GM08714 (cell line): ENCODE data around the gene TMCC1.

Experiments used
- H3K4me3 ChIP-seq: fragments of 200-500 bp; sonication (Bioruptor generic); 2 replicates; pipeline ENCODE4 v1.5.1; 2014; ENCODE audit warnings: mild to moderate bottlenecking, low read length, inconsistent platforms
- ZNF274 ChIP-seq: IDR thresholded peaks from 2 replicates; pipeline ENCODE4 v1.6.1; 2012; ENCODE audit warnings: mild to moderate bottlenecking, low read depth, low read length

Gene TMCC1

DNA sequence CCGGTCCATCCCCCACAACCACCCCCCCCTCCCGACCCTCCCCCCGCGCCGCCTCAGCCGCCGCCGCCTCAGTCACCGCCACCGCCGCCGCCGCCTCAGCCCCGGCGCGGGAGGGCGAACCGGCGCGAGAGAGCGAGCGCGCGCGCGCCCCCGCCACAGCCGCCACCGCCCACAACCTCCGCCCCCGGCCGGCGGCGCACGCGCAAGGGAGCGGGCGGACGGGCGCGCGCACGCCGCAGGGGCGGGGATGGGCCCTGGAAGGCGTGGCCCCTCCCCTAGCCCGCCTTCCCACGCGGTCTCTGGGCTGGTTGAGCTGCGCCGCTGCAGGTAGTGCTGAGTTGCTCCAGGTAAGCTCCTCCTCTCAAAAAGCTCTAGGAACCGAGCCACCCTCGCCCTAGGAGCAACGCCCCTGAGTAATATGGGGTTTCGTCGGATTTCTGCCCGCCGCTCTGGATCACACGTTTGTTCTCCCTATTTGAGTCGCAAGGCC, at the start of gene TMCC1:
TMCC1 (minus strand) TSS at position 131 of the 490 bp plus-strand sequence.
- H3K4me3 ChIP-seq, result peak within 1 kb of the TSS; percentile 98
- no peak for TF ChIP-seq ZNF274

DNA sequence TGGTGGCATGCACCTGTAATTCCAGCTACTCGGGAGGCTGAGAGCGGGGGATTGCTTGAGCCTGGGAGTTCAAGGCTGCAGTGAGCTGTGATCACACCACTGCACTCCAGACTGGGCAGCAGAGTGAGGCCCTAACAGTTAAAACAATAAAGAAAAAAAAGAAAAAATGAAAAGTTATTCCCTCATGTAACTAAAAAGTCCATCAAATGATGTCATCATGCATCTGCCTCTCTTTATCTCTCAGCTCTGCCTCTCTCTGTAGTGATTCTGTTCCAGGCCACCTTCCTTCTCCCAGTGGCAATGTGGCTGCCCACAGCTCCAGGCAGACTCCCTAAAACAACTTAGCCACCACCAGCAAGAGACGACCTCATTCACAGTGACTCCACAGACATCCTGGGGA, 49.5 kb upstream of the TMCC1 start:
- no peak overlapping the region for H3K4me3 ChIP-seq
- no peak for TF ChIP-seq ZNF274

DNA sequence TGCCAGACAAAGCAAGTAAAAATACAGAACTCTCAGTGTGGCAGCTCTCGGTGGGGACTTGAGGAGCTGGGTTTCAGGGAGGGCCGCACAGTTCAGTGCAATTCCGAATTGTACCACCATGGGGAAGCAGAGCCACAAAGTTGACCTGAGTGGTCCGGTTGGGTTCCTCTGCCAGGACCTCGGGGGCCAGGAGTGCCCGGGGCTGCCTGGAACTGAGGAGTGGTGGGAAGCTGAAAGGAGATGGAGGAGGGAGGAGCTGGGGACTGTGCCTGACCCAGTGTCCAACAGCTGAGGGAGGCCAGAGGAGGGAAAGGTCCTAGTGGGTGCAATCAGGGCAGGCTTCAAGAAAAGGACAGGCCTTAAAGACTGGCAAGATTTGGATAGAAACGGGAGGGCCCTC, 48.8 kb upstream of the TMCC1 start:
- no peak for TF ChIP-seq ZNF274

DNA sequence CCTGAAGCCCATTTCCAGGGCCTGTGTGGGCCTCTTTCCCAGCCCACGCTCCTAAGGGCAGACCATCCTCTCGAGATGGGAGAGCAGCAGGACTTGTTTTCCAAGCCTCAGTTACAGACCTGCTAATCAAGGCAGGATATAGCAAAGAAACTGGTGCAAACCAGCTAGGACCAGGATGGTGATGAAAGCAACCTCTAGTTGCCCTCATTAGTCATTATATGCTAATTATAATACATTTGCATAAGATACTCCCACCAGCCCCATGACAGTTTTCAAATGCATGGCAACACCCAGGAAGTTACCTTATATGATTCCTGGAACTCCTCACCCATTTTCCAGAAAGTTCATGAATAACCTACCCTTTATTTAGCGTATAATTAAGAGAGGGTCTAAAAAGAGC, 46.6 kb upstream of the TMCC1 start:
- no peak for TF ChIP-seq ZNF274
- H3K4me3 ChIP-seq, result no peak overlapping the region

More for the DNA sequence above, 48.8 kb upstream of the TMCC1 start:
- no peak overlapping the region for H3K4me3 ChIP-seq

DNA sequence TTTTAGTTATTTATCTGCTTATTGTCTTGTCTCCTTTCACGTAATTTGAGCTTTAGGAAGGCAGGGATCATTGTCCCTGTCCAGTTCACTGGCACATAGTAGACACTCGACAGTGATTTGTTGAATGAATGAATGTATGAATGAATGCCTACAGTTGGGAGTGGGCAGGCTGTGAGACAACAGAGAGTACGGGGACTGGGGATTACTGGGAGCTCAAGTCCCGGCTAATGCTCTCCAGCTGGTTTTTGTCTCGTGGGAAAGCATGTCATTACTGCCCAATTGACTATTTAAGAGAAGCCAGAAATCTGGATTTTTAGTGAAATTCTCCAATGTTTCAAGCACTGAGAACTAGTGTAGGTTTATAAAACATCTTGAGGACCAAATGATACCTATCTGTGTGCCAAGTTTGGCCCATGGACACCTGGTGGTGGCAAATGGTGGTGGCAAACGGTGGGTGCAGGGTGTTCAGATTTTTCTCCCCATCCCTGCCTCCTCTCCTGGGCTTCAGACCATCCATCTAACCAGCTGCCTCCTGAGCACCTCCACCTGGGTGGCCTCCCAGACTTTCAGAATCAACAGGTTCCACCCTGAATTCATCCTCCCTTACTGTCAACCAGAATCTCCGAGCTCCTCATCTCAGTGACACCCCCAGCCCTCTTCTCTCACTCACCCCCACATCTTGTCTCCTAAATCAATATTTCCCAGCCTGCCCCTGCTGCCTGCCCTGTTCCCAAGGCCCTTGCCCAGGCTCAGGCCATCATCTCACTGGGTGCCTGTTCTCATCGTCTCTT, 44.8 kb upstream of the TMCC1 start:
- no peak for TF ChIP-seq ZNF274
- H3K4me3 ChIP-seq, result no peak overlapping the region

DNA sequence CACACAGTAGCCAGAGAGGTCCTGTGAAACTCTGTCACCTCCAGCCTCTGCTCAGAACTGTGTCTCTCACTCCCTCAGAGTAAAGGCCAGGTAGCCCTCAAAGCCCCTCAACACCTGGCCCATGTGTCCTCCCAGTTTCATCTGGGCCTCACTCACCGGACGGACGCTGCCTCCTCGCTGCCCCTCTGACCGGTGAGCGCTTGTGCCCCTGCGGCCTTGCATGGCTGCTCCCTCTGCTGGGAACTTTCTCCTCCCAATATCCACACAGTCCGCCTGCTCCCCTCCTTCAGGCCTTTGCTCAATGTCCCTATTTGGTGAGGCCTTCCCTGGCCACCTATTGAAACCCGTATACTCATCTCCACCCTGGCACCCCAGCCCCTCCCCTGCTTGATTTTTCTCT, 44.2 kb upstream of the TMCC1 start:
- no peak for TF ChIP-seq ZNF274
- no peak overlapping the region for H3K4me3 ChIP-seq

DNA sequence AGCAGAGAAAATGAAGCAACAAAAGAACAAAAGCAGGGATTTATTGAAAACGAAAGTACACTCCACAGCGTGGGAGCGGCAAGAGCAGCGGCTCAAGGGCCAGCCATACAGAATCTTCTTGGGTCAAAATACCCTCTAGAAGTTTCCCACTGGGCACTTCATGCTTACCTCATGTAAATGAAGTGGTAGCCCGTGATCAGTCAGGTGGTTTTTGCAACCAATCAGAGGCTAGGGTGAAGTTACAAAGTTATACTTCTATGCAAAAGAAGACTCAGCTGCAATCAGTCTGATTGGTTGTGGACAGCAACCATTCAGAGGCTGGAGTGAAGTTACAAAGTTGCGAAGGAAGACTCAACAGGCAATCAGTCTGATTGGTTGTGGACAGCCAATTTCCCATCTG, 43.2 kb upstream of the TMCC1 start:
- no peak for TF ChIP-seq ZNF274
- H3K4me3 ChIP-seq, result no peak overlapping the region

DNA sequence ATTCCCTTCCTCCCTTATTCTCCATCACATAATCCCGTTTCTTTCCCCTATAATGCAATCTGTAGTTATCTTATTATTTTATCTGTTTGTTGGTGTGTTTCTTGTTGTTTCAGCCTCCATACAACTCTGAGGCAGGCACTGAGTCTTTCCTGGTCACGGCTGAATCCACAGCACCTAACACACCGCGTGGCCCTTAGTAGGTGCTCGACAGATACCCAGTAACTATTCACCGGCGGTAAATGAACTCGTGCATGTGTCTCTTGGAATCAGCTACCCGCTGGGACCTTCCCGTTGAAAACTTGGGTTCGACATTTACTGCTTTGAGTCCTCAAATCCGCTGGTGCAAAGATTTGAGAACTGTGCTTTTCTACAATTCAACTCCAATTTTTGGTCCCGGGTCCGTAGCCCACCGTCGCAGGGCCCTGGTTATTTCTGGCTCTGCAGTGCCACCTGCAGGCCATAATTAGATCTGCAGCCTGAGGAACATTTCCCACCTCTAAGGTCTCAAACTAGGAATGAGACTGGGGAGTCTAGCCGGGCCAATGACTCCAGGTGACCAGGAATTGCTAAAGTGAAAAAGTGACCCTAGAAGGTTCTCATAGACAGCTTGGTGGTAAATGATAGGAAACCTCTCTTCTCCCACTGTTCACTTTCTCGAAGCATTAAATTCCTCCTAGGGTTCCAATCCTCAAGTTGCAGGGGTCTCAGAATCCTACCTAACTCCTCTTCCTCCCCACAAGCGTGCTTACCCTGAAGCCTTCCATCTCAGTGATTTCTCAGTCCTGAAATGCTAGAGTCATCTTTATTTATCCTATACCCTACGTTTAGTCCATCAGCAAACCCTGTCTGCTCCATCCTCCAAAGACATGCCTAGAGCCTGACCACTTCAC, 41.0 kb upstream of the TMCC1 start:
- H3K4me3 ChIP-seq, result no peak overlapping the region
- no peak for TF ChIP-seq ZNF274

DNA sequence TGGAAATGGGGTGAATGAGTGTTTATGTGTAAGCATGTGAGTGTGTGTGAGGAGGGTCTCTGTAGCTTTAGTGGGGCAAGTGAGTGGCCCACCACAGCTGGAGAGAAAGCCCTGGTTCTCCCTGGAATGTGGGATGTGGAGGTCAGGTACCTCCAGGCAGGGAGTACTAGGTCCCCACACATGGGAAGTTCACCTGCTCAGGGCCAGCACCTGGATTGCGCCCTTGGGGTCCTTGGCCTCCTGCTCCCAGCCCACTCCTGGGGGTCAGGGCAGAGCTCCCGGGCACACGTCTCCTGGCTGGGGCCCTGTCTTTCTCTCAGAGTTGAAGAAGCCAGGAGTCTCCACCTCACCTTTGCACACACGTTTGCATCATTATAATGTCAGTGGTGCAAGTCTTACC, 40.0 kb upstream of the TMCC1 start:
- TF ChIP-seq ZNF274, result no peak
- no peak overlapping the region for H3K4me3 ChIP-seq

DNA sequence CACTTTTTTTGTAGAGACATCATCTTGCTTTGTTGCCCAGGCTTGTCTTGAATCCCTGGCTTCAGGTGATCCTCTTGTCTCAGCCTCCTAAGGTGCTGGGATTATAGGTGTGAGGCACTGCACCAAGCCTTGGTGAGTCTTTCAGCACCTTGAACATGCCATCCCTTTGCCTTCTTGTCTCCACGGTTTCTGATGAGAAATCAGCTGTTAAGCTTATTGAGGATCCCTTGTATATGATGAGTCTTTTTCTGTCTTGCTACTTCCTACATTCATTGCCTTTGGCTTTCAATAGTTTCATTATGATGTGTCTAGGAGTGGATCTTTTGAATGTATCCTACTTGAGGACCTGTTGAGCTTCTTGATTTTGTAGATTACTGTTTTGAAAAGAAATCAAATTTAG, 35.9 kb upstream of the TMCC1 start:
- TF ChIP-seq ZNF274, result no peak

DNA sequence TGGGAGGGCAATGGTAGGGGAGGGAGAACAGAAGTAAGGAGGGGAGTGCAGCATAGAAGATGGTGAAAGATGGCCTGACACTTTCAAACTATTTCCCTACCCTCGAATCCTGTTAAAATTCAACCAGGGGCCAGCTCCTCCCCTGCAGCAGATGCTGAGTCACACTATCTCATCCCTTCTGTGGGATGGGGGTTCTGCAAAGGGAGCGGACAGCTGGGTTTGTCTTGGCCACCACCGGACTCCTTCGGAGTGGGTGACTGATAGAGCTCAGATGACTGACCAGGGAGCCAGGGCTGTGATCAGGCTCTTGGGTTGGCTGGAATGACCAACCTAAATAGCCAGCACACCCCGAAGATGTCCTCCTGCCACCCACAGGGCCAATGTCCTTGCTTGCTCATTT, 33.6 kb upstream of the TMCC1 start:
- no peak overlapping the region for H3K4me3 ChIP-seq
- no peak for TF ChIP-seq ZNF274

More for the DNA sequence above, 35.9 kb upstream of the TMCC1 start:
- no peak overlapping the region for H3K4me3 ChIP-seq

DNA sequence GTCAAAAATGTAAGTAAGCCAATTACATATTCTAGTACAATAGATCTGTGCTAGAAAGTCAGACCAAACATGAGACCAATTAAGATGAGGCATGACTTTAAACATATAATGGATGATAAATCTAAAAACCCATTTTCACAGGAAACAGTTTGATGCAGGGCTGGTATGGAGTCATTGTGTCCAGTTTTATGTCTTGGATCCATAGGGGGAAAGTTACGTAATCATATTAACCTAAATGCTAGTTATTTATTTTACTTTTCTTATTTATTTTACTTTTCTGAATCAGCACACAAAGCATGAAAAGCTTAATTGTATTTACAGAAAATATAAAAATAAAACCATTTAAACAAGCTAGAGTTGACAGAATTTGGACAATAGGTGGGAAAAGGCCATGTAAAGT, 26.3 kb upstream of the TMCC1 start:
- no peak overlapping the region for H3K4me3 ChIP-seq
- no peak for TF ChIP-seq ZNF274

DNA sequence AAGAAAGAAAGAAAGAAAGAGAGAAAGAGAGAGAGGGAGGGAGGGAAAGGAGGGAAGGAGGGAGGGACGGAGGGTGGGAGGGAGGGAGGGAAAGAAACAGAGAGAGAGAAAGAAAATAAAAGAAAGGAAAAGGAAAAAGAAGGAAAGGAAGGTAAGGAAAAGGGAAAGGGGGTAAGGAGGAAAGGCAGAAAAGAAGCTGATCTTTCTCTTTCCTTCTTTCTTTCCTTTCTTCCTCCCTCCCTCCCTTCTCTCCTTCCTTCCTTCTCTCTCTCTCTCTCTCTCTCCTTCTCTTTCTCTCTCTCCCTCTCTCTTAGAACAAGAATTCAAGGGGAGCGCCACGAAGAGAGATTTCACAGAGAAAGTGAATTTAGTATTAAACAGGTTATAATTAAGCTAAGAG, 25.8 kb upstream of the TMCC1 start:
- no peak overlapping the region for H3K4me3 ChIP-seq
- no peak for TF ChIP-seq ZNF274

DNA sequence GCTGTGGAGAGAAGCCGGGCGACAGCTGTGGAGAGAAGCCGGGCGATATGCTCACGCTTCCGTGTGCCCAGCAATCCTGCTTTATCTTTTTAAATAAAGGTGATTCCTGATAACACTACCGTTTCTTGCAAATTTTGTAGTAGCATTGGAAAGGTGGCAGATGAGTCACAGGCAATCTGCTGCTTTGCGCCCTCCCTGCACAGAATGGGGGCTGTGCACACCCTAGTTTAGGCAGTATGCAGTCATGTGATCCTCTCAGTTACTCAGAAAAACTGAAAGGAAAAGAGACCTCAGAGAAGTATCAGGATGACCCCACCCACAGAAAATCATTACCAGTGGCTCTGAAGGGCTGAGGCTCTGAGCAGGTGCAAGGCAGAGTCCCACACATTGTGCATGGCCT, 24.9 kb upstream of the TMCC1 start:
- no peak overlapping the region for H3K4me3 ChIP-seq
- TF ChIP-seq ZNF274, result no peak
